ENCODE measurements around the gene CCDC9B.

Gene CCDC9B

DNA sequence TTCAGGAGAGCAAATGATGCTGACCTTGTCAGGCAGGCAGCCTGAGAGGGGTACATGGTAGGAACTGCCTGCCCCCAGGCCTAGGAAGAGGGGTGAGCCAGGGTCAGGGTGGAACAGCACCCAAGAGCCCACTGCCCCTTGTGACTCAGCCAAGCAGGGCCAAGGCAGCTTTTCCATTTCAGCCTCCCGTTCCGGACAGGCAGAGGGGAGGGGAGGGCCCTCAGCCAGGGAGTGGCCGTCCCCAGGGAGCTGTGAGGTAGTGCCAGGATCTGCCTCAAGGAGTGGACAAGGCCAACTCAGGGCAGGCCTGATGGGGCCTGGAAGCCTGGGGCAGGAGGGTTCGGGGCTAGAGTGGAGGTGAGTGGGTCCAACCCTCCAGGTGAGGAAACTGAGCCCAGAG is 52.8 kb downstream of the CCDC9B start:
- peaks cover 0 to 2% of the 10 kb centered on the region in 2 donors for H3K4me1 Mint-ChIP-seq (ENCODE audit: low read depth in 2 of 2)

DNA sequence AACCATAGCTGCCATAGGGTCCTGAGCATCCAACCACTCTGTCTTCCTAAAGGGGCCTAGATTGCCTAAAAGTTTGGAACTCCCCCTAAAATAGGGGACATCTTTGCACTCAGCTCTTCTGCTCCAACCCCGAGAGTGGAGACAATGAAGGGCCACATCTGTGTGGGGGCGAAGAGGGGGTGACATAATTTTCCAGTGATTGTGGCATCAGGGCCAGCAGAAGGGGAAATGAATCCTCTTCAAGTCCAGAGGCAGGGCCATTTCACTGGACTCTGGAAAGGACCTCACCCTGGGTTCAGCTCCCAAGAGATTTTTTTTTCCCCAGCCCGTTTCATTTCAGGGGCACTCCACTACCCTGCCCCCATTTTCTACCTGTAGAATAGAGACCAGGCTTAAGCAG is 53.2 kb downstream of the CCDC9B start:
- Mint-ChIP-seq H3K4me1 (ENCODE audit: low read depth in 2 of 2) (peaks cover 0 to 2% of the 10 kb centered on the region in 2 donors), H3K27me3 (no peaks in the 10 kb centered on the region), H3K4me3 (no peak overlapping the region), H3K27ac (no peak overlapping the region), H3K36me3 (ENCODE audit: insufficient read depth) (peaks cover 8% of the 10 kb centered on the region), H3K9me3 (no peaks in the 10 kb centered on the region)
- DNase-seq = no peak
- no peak for ATAC-seq (replicated peaks)

More for the DNA sequence above, 52.8 kb downstream of the CCDC9B start:
- Mint-ChIP-seq H3K27me3 (no peaks in the 10 kb centered on the region), H3K9me3 (no peaks in the 10 kb centered on the region), H3K36me3 (ENCODE audit: insufficient read depth) (peaks cover 8% of the 10 kb centered on the region), H3K4me3 (no peak overlapping the region), H3K27ac (peak overlapping the region in 1 of 2 donors; percentile 12)
- ATAC-seq (replicated peaks) (no peak), DNase-seq (no peak)

DNA sequence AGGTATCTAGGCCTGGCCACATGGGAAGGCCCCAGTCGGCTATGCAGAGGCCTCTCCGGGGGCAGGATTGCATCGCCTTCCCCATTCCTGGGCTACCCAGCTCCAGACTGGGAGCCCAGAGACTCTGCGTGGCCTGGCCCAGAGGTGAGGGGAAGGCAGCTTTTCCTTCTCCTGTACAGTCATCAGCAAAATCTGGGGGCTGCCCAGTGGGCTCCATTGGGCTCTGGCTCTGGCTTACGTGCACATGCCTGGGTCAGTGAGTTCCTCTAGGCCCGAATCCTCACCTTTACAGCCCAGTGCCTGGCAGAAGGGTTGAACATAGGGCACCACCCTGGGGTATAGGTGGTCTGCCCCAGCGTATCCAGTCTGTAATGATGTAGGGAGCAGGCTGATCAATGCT is 53.9 kb downstream of the CCDC9B start:
- Mint-ChIP-seq H3K4me3 (no peak overlapping the region), H3K27me3 (no peaks in the 10 kb centered on the region), H3K9me3 (no peaks in the 10 kb centered on the region), H3K27ac (no peak overlapping the region), H3K4me1 (ENCODE audit: low read depth in 2 of 2) (peaks cover 0 to 2% of the 10 kb centered on the region in 2 donors), H3K36me3 (ENCODE audit: insufficient read depth) (peaks cover 8% of the 10 kb centered on the region)
- no peak for ATAC-seq (replicated peaks)
- DNase-seq = no peak

DNA sequence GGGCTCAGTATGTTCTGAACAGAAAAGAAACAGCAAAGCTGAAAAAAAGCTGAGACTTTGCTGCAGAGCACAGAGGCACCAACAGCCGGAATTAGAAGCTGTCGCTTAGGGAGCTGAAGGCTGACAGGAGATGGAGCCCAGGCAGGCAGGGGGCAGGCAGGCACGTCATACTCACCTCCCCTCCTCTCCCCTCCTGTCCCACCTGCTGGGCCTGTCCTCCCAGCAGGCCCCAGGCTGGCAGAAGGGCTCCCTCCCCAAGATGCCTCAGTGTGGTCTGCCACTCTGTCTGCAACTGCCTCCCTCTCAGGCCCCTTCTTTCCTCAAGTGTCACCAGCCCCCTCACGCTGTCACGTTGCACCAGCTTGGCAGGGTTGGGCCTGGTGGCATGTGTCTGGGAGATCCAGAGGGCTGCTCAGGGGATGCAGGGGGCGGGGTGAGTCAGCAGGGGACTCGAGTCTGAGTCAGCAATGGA is 54.6 kb downstream of the CCDC9B start:
- DNase-seq (no peak), ATAC-seq (replicated peaks) (no peak)
- H3K36me3 Mint-ChIP-seq (ENCODE audit: insufficient read depth) = peaks cover 8% of the 10 kb centered on the region
- H3K27ac Mint-ChIP-seq = peak overlapping the region; percentile 48 to 60
- H3K9me3 Mint-ChIP-seq = no peaks in the 10 kb centered on the region
- H3K27me3 Mint-ChIP-seq = peaks cover 0 to 4% of the 10 kb centered on the region in 2 donors
- no peak overlapping the region for H3K4me3 Mint-ChIP-seq
- peaks cover 0 to 3% of the 10 kb centered on the region in 2 donors for H3K4me1 Mint-ChIP-seq (ENCODE audit: low read depth in 2 of 2)

DNA sequence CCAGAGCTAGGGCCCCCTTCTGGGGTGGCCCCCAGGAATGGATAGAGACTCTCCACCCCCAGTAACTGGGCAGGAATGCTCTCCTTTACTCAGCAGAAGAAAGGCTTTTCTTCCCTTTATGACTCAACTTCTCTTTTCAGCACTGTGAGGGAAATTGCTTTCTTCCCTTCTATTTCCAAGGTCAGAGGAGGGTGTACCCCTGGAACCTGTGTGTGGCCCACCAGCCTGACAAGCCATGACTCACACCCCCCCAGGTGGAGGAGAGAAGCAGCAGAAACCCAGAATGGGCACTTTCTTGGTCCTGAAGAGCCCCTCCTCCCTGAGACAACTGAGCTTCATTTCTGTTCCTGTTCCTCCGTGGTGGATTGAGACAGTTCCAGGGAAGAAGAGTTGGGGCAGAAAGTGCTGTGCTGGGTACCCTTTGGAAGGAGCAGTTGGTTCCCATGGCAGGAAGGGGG is 55.2 kb downstream of the CCDC9B start:
- H3K9me3 Mint-ChIP-seq = no peaks in the 10 kb centered on the region
- peaks cover 0 to 3% of the 10 kb centered on the region in 2 donors for H3K4me1 Mint-ChIP-seq (ENCODE audit: low read depth in 2 of 2)
- ATAC-seq (replicated peaks) (no peak), DNase-seq (no peak)
- peaks cover 0 to 9% of the 10 kb centered on the region in 2 donors for H3K27me3 Mint-ChIP-seq
- no peak overlapping the region for H3K4me3 Mint-ChIP-seq
- peak overlapping the region; percentile 48 to 60 for H3K27ac Mint-ChIP-seq
- H3K36me3 Mint-ChIP-seq (ENCODE audit: insufficient read depth) = peaks cover 7% of the 10 kb centered on the region

DNA sequence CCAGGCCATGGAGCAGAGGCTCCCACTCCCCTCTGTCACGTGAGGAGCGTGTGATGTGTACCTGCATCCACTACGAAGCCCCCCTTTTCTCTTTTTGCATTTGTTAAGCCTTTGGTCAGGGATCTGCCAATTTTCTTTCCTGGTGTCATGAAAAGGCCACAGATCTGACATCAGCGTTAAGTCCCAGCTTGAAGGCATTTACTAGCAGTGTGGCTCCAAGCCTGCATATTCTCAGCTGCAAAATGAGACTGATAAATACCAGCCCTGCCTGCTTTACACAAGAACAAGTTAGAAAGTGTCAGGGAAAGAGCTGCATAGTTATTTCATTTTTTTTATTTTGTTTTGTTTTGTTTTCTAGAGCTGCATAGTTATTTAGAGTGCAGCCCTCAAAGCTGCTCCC is 55.6 kb downstream of the CCDC9B start:
- peaks cover 0 to 13% of the 10 kb centered on the region in 2 donors for H3K27me3 Mint-ChIP-seq
- no peaks in the 10 kb centered on the region for H3K9me3 Mint-ChIP-seq
- H3K4me3 Mint-ChIP-seq = no peak overlapping the region
- H3K4me1 Mint-ChIP-seq (ENCODE audit: low read depth in 2 of 2) = peaks cover 0 to 3% of the 10 kb centered on the region in 2 donors
- DNase-seq (no peak), ATAC-seq (replicated peaks) (no peak)
- H3K27ac Mint-ChIP-seq = peak overlapping the region; percentile 48 to 60
- H3K36me3 Mint-ChIP-seq (ENCODE audit: insufficient read depth) = peaks cover 4% of the 10 kb centered on the region

DNA sequence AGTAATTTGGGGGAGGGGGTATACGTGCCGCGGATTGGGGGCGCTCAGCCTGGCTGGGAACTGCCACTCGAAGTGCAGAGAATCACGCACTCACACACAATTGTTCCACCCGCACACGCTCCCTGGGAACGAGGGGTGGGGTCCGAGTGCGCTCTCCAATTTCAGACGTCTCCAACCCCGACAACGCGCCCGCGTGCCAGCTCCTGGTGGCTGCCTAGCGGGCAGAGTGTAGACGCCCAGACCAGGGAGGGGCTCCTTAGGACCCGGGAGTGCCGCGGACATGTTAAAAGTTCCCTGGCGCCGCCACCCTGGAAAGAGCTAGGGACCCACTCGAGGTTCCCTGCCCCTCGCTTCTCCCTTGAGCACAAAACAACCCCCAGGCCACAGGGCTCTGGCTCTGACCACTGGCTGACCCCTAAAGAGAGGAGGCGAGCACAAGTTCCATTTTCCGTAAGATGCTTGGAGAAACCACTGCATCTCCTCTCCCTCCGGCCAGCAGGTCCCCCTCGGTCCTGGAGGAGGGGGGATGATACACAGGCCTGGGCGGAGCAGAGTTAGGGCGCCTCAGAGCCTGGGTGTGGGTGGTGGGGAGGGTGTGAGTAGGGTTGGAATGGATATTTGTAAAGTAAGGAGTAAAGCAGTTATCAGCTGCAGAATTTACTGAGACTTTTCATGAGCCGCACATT is 57.0 kb downstream of the CCDC9B start:
- Mint-ChIP-seq H3K36me3 (ENCODE audit: insufficient read depth) (peaks cover 3% of the 10 kb centered on the region), H3K27me3 (peaks cover 0 to 22% of the 10 kb centered on the region in 2 donors), H3K4me3 (peak overlapping the region; percentile 31 to 75), H3K4me1 (ENCODE audit: low read depth in 2 of 2) (peaks cover 3% of the 10 kb centered on the region in 2 donors), H3K9me3 (no peaks in the 10 kb centered on the region), H3K27ac (no peak overlapping the region)
- no peak for DNase-seq
- no peak for ATAC-seq (replicated peaks)

DNA sequence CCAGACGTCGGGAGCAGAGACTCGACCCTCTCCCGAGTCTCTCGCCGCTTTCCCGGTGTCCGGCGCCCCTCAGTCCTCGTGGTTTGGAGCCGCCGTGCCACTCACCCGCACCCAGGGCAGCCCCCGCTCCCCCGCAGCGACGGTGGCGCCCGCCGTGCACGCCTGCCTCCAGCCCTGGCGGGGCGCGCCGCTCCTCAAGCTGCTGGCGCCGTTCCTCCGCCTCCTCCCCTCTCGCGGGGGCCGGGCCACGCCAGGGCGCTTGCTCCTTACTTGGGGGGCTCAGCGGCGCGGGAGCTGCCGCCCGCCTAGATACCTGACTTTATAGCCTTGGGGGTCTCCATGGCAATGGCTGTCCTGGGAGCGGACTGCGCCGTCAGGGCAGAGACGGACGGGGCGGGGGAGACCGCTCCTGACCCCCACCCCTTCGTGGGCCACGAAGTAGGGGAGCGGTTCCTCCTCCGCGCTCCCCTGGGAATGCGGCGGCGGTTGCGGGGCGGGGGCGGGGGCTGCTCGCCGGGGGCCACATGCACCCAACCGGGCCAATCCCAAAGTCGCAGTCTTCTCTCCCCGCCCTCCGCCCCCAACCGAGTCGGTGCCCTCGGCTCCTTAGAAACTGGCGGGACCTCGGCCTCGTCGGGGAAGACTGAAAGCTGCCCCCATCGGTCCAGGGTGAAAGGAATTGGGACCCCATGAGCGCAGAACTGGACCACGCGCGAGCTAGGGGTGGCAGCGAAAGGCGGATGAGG is 57.7 kb downstream of the CCDC9B start, which contains the start of gene ANKRD63:
ANKRD63 (minus strand) TSS at position 196 of the 746 bp plus-strand sequence. CDS start 478 bp downstream, outside the sequence.
- DNase-seq = peak in 2 of 3 experiments; percentile 32 to 35

DNA sequence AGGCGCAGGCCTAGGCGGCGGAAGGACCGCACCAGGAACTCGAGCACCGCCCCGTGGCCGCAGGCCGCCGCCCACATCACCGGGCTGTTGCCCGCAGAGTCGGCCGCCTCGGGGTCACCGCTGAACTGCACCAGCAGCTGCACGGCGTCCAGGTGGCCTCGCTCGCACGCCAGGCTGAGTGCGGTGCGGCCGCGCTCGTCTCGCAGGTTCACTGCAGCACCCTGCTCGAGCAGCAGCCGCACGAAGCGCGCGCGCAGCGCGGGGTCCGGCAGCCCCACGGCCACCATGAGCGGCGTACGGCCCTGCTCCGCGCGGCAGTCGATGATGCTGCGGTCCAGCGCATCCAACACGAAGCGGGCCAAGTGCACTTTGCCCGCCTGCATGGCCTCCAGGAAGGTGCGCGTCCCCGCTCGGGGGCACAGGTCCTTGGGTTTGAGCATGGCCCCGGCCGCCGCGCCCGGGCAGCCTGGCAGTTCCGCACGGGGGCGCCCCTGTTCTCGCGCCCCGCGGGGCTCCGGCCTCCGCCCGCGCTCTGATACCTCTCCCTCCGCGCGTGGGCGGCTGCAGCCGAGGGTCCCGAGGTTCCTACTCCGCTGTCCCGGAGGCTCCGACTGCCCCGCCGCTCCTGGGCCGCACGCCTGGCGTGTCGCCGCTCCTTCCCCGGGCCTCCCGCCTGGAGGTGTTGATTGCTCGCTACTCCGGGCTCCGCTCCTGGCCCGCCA is 58.4 kb downstream of the CCDC9B start:
- Mint-ChIP-seq H3K36me3 (ENCODE audit: insufficient read depth) (no peaks in the 10 kb centered on the region), H3K27me3 (peaks cover 6 to 36% of the 10 kb centered on the region in 2 donors), H3K9me3 (no peaks in the 10 kb centered on the region), H3K4me3 (peak overlapping the region; percentile 75 to 79), H3K4me1 (ENCODE audit: low read depth in 2 of 2) (peaks cover 3% of the 10 kb centered on the region in 2 donors), H3K27ac (no peak overlapping the region)
- ATAC-seq (replicated peaks) (peak; percentile 81), DNase-seq (peak; percentile 39 to 59 (median 42))

More for the DNA sequence above, 57.7 kb downstream of the CCDC9B start, which contains the start of gene ANKRD63:
- no peak within 1 kb of the TSS for H3K27ac Mint-ChIP-seq
- H3K9me3 Mint-ChIP-seq = no peaks in the 10 kb centered on the region
- H3K4me1 Mint-ChIP-seq (ENCODE audit: low read depth in 2 of 2) = peaks cover 3% of the 10 kb centered on the region in 2 donors
- peaks cover 5 to 29% of the 10 kb centered on the region in 2 donors for H3K27me3 Mint-ChIP-seq
- H3K4me3 Mint-ChIP-seq = peak within 1 kb of the TSS; percentile 75 to 79
- H3K36me3 Mint-ChIP-seq (ENCODE audit: insufficient read depth) = no peaks in the 10 kb centered on the region
- ATAC-seq (replicated peaks) = peak; percentile 67

DNA sequence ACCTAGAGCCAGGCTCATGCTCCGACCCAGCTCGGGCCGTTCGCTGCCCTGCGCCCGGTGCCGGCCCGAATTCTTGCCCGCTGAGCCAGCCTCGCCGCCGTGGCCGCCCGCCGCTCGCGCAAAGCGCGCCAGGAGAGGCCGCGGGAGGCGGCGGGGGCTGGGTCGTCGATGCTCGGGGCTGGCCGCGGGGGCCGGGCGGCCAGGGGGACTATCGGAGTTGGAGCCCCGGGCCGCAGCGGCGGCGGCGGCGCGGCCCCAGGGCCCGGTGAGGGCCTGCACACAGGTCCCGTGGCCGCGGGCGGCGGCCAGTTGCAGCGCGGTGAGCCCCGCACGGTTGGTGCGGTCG is 59.0 kb downstream of the CCDC9B start:
- Mint-ChIP-seq H3K27ac (no peak overlapping the region), H3K4me1 (ENCODE audit: low read depth in 2 of 2) (peaks cover 3% of the 10 kb centered on the region in 2 donors), H3K4me3 (no peak overlapping the region), H3K27me3 (peaks cover 6 to 41% of the 10 kb centered on the region in 2 donors), H3K36me3 (ENCODE audit: insufficient read depth) (no peaks in the 10 kb centered on the region), H3K9me3 (no peaks in the 10 kb centered on the region)
- DNase-seq = no peak
- ATAC-seq (replicated peaks) = no peak

All from effector memory CD8-positive, alpha-beta T cell (primary cell).